ENCODE results near the gene IP6K1.

IP6K1 gene

GRCh38 chr3:49713336-49714105 lies 72.8 kb downstream of the IP6K1 start:
- no peak for DNase-seq
- intact Hi-C loops (cut with DNase I; ENCODE audit: low total_unique reads): no loop called here
- H3K27me3 ChIP-seq: no peaks in the 10 kb centered on the region
- H3K27ac ChIP-seq: no peak overlapping the region
- H3K4me3 ChIP-seq: no peak overlapping the region
- peaks cover 0 to 5% (median 1%) of the 10 kb centered on the region in 4 donors for H3K4me1 ChIP-seq
- TF ChIP-seq CTCF (IDR thresholded peaks at IDR 0.05): no peak
- H3K9me3 ChIP-seq: no peaks in the 10 kb centered on the region
- H3K36me3 ChIP-seq: peaks cover 10 to 64% (median 16%) of the 10 kb centered on the region in 3 donors

- no peak for TF ChIP-seq CTCF (IDR thresholded peaks at IDR 0.05)
- Histone ChIP-seq H3K4me3 (no peak overlapping the region), H3K27me3 (no peaks in the 10 kb centered on the region), H3K4me1 (no peaks in the 10 kb centered on the region), H3K36me3 (peaks cover 10 to 72% (median 16%) of the 10 kb centered on the region in 3 donors), H3K9me3 (no peaks in the 10 kb centered on the region), H3K27ac (no peak overlapping the region)
- DNase-seq: peak in 1 of 2 donors; percentile 53
- intact Hi-C loops (cut with DNase I; ENCODE audit: low total_unique reads): no loop called here
Observed at GRCh38 chr3:49712631-49713317, 73.6 kb downstream of the IP6K1 start.

GRCh38 chr3:49712166-49712565 lies 74.2 kb downstream of the IP6K1 start:
- no peaks in the 10 kb centered on the region for H3K4me1 ChIP-seq
- intact Hi-C loops (cut with DNase I; ENCODE audit: low total_unique reads): no loop called here
- no peaks in the 10 kb centered on the region for H3K9me3 ChIP-seq
- H3K4me3 ChIP-seq: no peak overlapping the region
- no peak for TF ChIP-seq CTCF (IDR thresholded peaks at IDR 0.05)
- H3K27me3 ChIP-seq: no peaks in the 10 kb centered on the region
- DNase-seq: no peak
- no peak overlapping the region for H3K27ac ChIP-seq
- peaks cover 10 to 78% (median 16%) of the 10 kb centered on the region in 3 donors for H3K36me3 ChIP-seq

GRCh38 chr3:49711489-49711888 lies 74.9 kb downstream of the IP6K1 start:
- H3K9me3 ChIP-seq: no peaks in the 10 kb centered on the region
- no peak for TF ChIP-seq CTCF (IDR thresholded peaks at IDR 0.05)
- intact Hi-C loops (cut with DNase I; ENCODE audit: low total_unique reads): no loop called here
- H3K4me1 ChIP-seq: no peaks in the 10 kb centered on the region
- H3K36me3 ChIP-seq: peaks cover 10 to 79% (median 20%) of the 10 kb centered on the region in 3 donors
- no peak overlapping the region for H3K27ac ChIP-seq
- H3K27me3 ChIP-seq: no peaks in the 10 kb centered on the region
- no peak overlapping the region for H3K4me3 ChIP-seq
- DNase-seq: no peak

- no peak for TF ChIP-seq CTCF (IDR thresholded peaks at IDR 0.05)
- Histone ChIP-seq H3K4me1 (no peaks in the 10 kb centered on the region), H3K27me3 (no peaks in the 10 kb centered on the region), H3K27ac (no peak overlapping the region), H3K36me3 (peaks cover 16 to 79% (median 19%) of the 10 kb centered on the region in 3 donors), H3K9me3 (no peaks in the 10 kb centered on the region), H3K4me3 (no peak overlapping the region)
- intact Hi-C loops (cut with DNase I; ENCODE audit: low total_unique reads): loop anchor here (10.0 kb wide), 1 partner anchor 105 kb away; the partner anchor contains the start of gene UBA7
- DNase-seq: no peak
Observed at GRCh38 chr3:49709852-49710251, 76.5 kb downstream of the IP6K1 start.
